ENCODE measurements around the gene GPR143. TPM values are rescaled to one million over a fixed set of nuclear protein-coding genes. Genes with fewer than 3 reads are reported as not detected.

GPR143 gene
- total RNA-seq (2022; extraction: Qiagen RNA extraction): 0.15 to 0.54 TPM (median 0.23 TPM) in 5 replicates

DNA sequence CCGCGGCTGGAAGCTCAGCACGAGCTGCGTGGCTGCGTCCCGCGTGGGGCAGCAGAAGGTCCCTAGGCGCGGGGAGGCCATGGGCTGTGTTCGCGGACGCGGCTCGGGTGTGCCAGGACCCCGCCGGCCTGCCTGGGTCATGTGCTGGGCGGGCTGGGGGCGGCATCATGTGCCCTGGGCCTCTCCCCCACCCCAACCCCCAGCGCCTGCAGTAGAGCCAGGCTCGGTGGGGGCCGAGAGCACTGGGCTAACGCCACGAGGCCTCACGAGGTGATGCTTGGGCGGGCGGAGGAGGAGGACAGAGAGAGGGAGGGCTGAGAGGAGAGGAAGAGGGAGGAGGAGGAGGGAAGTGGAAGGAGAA, at the start of gene GPR143:
Gene GPR143 (minus strand): TSS at position 111 of the 361 bp plus-strand sequence. CDS start 30 bp downstream, at position 81.

GRCh38 chrX:9785944-9786797, 20.5 kb upstream of the GPR143 start, which contains the start of gene SHROOM2:
Gene SHROOM2 (plus strand): TSS chrX:9786429. CDS start chrX:9786546, 117 bp downstream.

Other genes with a start within 250 kb of the GPR143 start
- gene SHROOM2, start 20.6 kb upstream of the GPR143 start, total RNA-seq (2022; extraction: Qiagen RNA extraction): 0.63 to 1.2 TPM (median 0.86 TPM) in 5 replicates
- not detected in 5 replicates for gene CLDN34, start 201.5 kb upstream of the GPR143 start, total RNA-seq (2022; extraction: Qiagen RNA extraction)